Stimulated activated CD4-positive, alpha-beta T cell treated with anti-CD3 and anti-CD28 coated beads, Interleukin-15, amount 100 ng/mL, for 48 hours (primary cell): ENCODE measurements around the gene FGD1.
"Not testable (repeated sequence)": the region's sequence is repeated elsewhere in the genome, so short reads cannot be mapped to it uniquely, and the experiment has no call there.

ENCODE experiments used
- DNase-seq, 2 donors: peaks; one replicate each; pipeline ENCODE4 v3.0.0-alpha.2; 2020; ENCODE audit warnings: low read depth in 2 of 2

FGD1 gene

DNA sequence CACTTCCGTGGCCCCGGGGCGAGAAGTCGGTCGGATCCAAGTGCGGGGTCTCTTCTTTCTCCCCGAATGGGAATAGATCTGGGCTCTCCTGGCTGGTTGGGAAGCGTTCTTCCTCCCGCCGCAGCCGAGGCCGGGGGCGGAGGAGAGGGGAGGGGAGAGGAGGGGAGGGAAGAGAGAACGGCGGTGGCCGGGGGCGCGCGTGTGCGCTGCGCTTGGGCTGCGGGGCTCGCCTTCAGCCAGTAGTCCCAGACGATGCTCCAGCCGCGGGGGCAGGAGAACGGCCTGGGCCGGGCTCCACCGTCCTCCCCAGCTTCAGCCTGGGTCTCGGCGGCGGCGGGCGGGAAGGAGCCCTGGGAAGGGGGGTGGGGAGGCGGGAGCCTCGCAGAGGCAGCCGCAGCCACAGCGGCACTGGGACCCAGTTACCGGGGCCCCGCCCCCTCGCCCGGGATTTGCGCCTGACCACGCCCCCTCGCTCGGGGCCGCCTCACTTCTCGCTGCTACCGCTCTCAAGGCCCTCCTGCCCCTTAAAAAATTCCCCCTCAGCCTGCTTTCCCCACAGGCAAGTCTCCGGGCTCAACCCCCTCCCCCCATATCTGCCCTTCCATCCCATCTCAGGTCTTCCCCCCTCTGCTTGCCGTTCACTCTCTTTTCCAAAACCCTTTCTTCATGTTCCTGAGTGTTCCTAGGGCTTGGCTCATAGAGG is at the start of gene FGD1:
TSS of gene FGD1 (minus strand) at position 421 of the 703 bp plus-strand sequence. CDS start 802 bp downstream, outside the sequence.
- peak in 1 of 2 donors; percentile 25 for DNase-seq

DNA sequence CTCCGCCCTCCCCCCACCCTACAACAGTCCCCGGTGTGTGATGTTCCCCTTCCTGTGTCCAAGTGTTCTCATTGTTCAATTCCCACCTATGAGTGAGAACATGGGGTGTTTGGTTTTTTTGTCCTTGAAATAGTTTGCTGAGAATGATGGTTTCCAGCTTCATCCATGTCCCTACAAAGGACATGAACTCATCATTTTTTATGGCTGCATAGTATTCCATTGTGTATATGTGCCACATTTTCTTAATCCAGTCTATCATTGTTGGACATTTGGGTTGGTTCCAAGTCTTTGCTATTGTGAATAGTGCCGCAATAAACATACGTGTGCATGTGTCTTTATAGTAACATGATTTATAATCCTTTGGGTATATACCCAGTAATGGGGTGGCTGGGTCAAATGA is 46.2 kb upstream of the FGD1 start:
- DNase-seq, result not testable (repeated sequence)

DNA sequence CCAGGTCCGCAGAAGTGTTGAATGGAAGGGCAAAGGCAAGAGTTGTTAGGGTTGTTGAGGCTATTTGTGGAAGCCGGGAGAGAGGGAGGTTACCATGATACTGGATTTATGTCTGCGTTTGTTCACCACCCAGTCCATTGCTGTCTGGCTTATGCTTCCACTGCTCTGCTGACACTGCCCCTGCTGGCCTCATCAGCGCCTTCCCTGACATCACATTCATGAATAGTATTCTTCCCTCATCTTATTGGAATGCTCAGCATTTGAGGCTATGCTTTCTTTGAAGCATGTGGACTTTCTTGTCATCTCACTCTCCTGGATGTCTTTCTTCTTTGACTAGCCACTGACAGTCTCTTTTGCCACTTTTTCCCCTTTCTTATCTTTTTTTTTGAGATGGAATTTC is 44.3 kb upstream of the FGD1 start:
- DNase-seq, result no peak

DNA sequence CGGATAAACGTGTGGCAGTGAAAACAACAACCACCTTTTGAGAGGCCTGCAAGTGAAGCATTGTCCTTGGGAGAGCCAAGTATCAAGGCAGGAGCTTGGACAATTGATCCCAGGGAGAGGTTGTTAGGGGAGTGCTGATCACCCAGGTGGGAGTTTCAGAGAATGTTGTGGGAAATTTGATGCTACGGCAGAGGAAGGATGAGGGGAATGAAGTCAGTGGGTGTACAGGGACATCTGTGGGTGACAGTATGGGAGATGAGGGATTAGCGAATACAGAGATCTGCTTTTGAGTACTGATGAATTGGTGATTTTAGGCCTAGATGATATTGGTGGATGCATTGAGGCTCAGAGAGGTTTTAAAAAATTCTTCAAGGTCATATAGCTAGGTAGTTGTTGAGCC is 38.2 kb upstream of the FGD1 start:
- DNase-seq, result no peak

DNA sequence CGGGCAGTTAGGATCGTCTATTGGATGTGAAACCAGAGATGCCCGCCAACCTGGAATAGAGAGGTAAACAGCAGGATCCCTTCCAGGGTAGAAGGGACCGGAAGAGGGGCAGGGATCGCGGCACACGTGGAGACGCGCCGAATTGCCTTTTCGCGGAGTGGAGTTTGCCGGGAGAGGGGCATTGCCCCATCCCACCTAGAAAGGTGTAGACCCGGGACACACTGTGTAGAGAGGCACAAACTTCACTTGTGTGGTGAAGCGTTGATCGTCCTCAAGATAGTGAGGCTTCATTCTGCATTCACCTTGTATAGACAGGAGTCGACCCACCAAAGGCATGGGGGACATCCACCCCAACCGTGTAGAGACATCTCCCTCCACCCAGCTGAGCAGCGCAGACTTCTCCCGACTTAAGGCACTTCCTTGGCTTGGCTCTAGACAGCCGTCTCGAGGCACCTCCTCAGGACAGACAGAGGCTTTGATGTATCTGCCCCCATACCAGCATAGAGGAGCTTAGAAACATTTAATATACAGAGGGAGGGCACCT is 34.4 kb upstream of the FGD1 start:
- DNase-seq, result no peak

DNA sequence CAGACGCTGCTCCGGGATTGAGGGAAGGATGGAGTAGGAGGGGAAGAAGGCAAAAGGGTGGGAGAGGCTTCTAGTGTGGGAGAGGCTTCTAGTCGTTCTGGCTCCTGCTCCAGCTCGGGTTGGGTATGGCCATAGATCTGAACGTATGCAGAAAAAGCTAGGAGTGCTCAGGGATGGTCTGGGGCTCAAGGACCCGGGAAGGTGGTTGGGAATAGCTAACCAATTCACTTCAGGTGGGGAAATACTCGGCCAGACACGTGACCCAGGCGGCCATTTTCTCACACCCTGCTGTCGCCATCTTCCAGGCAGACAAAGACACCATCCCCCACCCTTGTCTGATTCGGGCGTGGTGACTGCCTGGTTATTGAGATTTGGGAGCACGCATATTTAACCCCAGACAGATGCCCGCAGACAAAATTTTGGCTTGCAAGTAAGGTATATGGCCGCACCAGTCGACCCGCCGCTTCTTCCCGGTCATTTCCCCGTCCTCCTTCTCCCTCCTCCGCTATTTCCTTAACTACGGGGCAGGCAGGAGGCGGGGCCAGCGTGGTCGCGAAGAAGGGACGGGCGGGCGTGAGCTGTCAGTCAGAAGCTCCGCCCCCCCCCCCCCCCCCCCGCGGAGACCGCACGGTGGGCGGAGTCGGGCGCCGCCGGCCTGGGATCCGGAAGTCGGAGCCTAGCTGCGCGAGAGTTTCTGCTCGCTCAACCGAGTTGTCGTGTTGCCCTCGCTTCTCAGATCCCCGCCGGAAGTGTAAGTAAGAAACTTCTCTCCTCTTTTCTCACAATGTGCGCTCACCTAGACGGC is 33.7 kb upstream of the FGD1 start, which contains the start of gene GNL3L:
TSS of gene GNL3L (plus strand) at position 668 of the 805 bp plus-strand sequence. CDS start 2,348 bp downstream, outside the sequence.
- DNase-seq, result peak; percentile 63 to 67

DNA sequence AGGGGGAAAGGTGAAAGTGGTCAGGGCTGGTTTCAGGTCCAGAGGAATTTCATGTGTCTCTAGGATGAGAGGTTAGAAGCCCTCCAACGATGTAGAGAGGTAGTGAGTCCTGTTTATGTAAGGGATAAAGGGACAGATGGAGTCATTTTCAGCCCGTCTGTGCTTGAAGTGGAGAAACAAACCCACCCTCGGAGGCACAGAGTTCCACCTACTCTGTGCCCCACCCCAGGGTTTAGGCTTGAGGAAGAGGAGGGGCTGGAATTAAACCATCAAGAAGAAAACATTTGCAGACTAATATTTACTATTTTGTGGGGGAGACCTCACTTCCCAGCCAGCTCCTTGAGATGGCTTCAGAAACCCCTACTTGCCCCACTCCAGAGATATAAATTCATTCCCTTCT is 33.1 kb upstream of the FGD1 start:
- no peak for DNase-seq

DNA sequence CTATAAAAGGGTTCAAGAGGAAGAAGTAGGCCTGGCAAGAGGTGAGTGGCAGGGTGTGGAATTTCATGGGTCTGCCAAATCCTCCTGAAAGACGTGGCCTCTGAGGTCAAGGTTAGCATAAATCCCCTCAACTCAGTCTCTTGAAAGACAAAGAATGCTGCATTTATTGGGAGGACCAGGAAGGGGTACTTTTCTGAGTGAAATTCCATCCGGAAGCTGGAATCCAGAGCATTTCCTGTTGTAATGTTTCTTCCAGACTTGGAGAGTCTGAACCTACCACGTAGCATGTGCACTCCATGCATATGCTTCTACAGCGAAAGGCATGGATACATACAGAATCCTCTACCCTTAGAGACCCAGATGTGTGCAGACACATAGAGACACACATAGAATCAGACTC is 13.4 kb upstream of the FGD1 start:
- DNase-seq, result no peak

DNA sequence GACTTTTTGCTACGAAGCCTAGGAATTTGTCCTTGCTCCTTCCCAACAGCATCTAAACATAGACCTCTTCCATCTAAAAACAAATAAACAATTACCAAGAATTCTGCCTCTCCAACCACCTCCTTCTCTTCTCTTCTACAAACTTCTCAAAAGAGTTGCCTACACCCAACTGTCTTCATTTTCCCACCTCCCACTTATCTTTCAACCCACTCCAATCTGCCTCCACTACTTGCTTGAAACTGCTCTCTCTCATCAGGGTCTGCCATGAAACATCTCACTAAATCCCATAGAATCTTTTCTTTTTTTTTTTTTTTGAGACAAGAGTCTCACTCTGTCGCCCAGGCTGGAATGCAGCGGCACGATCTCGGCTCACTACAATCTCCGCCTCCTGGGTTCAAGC is 902 bp upstream of the FGD1 start:
- no peak for DNase-seq

DNA sequence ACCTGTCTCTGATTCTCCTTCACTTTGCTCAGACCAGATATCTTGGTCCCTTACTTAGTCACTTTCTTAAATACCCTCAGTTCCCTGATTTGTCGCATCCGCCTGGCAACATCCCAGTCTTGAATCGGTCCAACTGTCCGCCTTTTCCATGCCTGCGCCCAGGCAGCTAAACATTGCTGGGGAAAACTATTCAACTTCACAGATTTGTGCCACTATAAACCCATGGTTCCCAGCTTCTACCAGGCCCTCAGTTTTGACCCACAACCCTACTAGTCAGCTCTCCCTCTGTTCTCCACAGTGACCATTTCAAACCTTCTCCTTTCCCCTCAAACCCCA is 451 bp upstream of the FGD1 start:
- DNase-seq, result no peak

DNA sequence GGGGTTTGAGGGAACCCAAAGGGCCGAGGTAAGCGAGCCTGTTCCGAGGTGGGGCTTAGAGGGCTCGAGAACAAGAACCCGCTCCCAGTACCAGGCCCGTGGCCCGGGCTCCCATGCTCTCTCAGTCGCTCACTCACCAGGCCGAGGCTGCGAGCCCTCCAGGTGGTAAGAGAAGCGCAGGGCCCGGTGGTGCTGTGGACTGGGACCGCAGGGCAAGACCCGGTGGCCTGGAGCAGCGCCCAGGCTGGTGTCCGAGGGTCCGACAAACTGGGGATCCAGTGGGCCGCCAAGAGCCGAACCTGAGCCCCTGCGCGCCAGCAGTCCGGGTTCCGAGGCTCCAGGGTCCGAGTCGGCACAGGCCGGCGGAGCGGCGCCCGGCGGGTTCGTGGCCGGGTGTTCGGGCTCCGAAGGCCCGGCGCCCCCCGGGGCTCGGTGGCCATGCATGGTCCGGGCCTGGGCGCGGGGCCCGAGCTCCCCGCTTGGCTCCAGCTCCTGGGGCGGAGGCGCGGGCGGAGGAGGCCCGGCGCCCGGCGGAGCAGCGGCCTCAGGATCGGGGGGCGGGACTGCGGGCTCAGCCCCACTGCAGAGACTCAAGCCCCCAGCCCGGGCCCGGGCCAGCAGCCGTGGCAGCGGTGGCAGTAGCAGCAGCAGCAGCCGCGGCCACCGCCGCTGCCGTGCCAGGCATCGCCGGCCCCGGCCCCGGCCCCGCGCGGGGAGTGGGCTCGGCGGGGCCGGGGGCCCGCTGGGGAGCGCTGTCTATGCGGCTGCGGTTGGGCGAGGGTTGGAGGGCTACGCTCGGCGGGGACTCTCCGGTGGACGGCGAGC is 833 bp downstream of the FGD1 start:
- DNase-seq, result no peak

DNA sequence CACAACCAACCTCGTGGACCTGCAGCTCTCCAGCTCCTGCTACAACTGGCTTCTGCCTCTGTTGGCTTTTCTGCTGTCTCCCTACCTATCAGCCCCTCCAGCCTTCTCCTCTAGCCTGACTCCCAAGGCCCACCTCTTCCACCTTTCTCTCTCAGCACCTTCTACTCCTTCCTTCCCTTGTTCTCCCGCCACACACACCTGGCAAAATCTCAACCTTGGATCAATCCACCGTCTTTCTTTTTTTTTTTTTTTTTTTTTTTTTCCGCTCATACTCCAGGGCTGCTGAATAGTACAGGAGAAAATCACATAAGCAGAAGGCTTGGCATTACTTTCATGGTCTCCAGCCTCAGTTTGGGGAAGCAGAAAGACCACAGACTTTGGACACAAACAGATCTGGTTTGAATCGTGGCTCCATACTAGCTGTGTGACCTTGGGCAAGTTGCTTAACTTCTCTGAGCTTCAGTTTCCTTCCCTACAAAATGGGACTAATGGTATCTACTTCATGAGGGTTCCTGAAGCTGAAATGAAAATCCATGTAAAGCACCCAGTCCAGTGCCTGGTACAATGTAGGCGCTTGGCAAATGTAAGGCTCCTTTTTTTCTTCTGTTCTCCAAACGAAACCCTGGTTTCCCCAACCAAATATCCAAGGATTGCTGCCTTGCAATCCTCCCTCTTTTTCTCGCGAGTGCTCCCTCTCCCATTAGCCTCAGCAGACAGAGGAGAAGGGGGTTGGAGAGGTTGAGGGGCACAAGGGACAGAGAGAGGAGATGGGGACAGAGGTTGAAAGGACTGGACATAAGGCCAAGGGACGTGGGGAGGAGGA is 1.7 kb downstream of the FGD1 start:
- no peak for DNase-seq

DNA sequence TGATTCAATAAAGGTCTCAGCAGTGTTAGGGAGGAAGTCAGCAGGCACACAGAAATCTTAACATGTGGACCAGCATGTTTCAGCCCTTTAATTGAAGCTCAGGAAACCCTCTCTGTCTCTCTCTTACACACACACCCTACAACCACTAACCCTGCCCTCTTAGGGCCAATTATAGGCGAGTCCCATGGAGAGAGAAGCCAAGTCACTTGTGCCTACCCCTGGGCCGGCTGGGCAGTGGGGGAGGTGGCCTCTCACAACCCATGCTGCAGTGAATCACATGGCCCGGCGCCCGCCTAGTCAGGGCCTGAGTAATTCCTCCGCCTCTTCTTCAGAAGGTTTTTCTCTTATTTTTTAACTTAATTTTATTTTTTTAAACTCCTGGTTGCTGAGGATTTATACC is 3.7 kb downstream of the FGD1 start:
- no peak for DNase-seq

DNA sequence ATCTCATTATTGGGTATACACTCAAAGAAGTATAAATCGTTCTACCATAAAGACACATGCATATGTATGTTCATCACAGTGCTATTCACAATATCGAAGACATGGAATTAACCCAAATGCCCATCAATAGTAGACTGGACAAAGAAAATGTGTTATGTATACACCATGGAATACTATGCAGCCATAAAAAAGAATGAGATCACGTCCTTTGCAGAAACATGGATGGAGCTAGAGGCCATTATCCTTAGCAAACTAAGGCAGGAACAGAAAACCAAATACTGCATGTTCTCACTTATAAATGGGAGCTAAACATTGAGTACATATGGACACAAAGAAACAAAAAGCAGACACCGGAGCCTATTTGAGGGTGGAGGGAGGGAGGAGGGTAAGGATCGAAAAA is 6.2 kb downstream of the FGD1 start:
- DNase-seq, result not testable (repeated sequence)

DNA sequence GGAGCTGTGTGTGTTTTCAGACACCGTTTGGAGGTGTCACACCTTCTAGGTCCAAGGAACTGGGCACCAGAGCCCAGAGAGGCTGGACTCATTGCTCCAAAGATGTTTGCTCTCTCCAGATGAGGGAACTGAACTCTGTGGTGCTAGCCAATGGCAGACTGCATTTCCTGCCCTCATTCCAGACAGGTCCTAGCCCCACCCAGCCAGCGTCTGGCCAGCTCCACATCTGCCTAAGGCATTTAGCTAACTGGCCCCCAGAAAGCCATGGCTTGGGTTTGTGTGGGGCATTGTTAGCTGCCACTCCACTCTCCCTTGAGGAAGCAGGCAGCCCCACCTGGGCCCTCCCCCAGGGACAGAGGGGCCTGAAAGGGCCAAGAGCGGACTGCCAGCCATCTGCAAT is 11.4 kb downstream of the FGD1 start:
- DNase-seq, result no peak

DNA sequence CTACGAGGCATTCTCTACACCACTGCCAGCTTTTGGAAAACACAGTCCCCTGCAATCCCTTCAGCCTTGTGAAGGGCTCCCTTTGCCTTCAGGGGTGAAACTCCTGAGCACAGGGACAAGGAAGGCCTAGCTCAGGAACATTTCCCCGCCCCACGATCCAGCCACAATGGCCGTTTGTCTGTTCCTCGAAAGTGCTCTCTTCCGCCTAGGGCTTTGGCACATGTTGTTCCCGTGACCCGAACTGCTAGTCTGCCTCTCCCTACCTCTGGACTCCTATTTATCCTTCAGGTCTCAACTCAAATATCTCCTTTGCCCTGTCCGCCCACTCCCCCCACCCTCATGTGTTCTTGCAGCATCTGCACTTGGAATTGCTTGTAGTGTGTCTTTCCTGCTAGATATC is 12.1 kb downstream of the FGD1 start:
- DNase-seq, result no peak

DNA sequence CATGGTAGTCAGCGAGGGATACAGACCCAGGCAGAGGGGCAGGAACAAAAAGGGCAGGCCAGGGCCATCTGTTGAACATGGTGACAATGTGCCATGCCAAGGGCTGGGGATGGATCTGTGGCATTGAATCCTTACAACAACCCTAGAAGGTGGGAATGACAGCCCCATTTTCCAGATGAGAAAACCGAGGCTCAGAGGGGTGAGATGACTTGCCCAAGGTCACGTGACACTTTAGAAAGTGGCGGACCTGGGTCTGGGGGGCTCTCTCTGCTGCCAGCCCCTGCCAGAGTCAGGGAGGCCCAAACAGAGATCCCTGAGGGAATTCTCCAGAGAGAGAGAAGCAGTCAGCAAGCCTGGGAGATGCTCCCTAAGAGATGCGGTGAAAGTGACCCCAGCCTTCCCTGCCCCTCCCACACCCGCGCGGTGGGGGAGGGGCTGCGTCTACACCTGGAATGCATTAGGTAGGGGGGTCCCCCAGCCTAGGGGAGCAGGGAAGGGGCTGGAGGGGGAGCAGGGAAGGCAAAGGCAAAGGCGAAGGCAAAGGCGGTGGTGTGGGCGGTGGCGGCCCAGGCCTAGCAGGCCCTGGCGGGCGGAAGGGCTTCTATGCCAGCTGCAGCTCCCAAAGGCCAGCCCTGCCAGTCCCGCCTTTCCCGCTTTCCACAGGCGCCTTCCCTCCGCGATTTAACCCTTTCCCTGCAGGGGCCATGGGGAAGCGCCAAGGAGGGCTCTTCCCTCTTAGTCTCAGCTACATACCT is 13.0 kb downstream of the FGD1 start:
- no peak for DNase-seq

DNA sequence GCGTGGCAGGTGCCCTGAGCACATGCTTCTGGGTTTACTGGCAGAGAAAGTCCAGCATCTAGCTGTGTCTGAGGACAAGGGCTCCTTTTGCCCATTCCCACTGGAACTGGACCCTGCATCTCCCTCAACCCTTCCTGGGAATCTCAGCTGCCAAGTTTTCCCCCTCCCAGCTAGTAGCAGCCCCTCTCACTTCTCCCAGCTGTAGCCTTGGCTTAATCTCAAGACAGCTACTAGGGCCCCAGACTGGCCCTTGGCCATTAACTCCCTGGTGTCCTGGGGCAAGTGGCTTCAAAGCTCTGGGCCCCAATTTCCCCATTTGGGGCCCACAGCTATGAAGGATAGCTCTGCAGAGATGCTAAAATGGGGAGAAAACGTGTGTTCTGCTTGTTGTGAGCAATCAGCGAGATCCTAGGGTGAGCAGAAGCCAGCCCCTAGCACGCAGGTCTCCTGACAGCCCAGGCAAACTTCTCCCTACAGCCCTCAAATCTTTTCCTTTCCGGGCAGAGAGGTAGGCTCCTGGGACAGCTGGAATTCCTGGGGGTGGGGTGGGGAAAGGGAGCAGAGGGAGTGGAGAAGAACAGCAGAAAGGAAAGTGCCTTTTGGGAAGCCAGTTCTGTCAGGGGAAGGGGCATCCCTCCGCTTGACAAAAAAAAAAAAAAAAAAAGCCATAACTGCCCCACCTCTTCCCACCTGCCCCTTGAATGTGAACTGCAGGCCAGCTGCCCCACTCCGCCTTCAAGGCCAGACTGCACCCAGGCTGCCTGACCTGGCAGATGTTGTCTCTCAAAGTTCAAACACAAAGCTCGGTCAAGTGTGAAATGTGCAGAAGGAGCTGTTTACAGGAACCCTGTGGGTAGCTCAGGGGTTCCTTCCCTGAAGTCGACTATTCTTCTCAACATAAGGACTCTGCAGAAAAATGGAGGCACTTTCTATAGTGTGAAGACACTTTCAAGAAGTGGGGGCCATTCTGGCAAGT is 16.6 kb downstream of the FGD1 start:
- DNase-seq, result no peak
